ENCODE data around the gene YRDC.

GRCh38 chr1:37797750-37798345, 10.2 kb downstream of the YRDC start:
- TF ChIP-seq REST (IDR thresholded peaks at IDR 0.05) (no peak), NR2F2 (IDR thresholded peaks at IDR 0.05) (no peak), TAF1 (conservative IDR thresholded peaks at IDR 0.05) (no peak), CTCF (IDR thresholded peaks at IDR 0.05; ENCODE audit: low read depth, low read length, missing input control) (no peak), RAD21 (IDR thresholded peaks at IDR 0.05) (no peak), ATF3 (IDR thresholded peaks at IDR 0.05) (no peak), SP1 (IDR thresholded peaks at IDR 0.05) (no peak), MAX (IDR thresholded peaks at IDR 0.05) (no peak), ZBTB33 (IDR thresholded peaks at IDR 0.05) (no peak), JUND (IDR thresholded peaks at IDR 0.05) (no peak)
